Panc1 (cell line): Measurements from ENCODE around the gene TMEM50B. TPM values are rescaled to one million over a fixed set of nuclear protein-coding genes. Genes with fewer than 3 reads are reported as not detected.

Experiments used
- ATAC-seq: fragments of 200-7000 bp; cut with Tn5 transposase; 2 replicates; pipeline ENCODE4 v1.9.1; 2020; ENCODE audit warnings: mild to moderate bottlenecking, moderate library complexity
- BruUV-seq: library from RNA; stranded (reverse); fragments of 400-500 nt; replicated peaks from 2 replicates; lab custom pipeline; 2021; lab: Mats Ljungman, UMichigan
- CTCF ChIA-PET: fragments of 300-600 bp; sonication (Branson Sonifier 250); formaldehyde crosslinking; loops from one replicate; lab custom pipeline; 2022; ENCODE audit warnings: antibody characterized with exemption; lab: Charles Lee
- POLR2A ChIA-PET: fragments of 300-600 bp; sonication (Branson Sonifier 250); formaldehyde crosslinking; loops from one replicate; lab custom pipeline; 2022; ENCODE audit warnings: antibody characterized with exemption; lab: Charles Lee
- DNase-seq: peaks from one replicate; pipeline ENCODE4 v3.0.0-alpha.2; 2010; ENCODE audit warnings: low read depth, low spot score
- H3K27ac ChIP-seq: 2 replicates; pipeline ENCODE4 v1.5.1; 2011; ENCODE audit warnings: mild to moderate bottlenecking, low read length, inconsistent platforms
- H3K27me3 ChIP-seq: fragments of 200-500 bp; sonication (Bioruptor generic); 2 replicates; pipeline ENCODE4 v1.6.0; 2014; ENCODE audit warnings: low read length, inconsistent platforms; ENCODE audit not compliant: control insufficient read depth, insufficient read depth
- H3K36me3 ChIP-seq: fragments of 200-500 bp; sonication (Bioruptor generic); 2 replicates; pipeline ENCODE4 v1.5.1; 2014; ENCODE audit warnings: inconsistent platforms, mild to moderate bottlenecking, low read length, moderate library complexity; ENCODE audit not compliant: control insufficient read depth, insufficient read depth
- H3K4me1 ChIP-seq: 2 replicates; pipeline ENCODE4 v1.5.1; 2011; ENCODE audit warnings: inconsistent platforms, mild to moderate bottlenecking, low read length, moderate library complexity; ENCODE audit not compliant: control insufficient read depth, insufficient read depth
- H3K4me3 ChIP-seq, 2 experiments: 2 replicates each; pipeline ENCODE4 v1.5.1; 2011 to 2012; ENCODE audit warnings: low read depth in 2 of 2, low read length in 2 of 2, mild to moderate bottlenecking in 2 of 2, inconsistent platforms in 1 of 2, moderate library complexity in 1 of 2
- H3K9me3 ChIP-seq: fragments of 200-500 bp; sonication (Bioruptor generic); 2 replicates; pipeline ENCODE4 v1.5.1; 2014; ENCODE audit warnings: low read depth, mild to moderate bottlenecking, inconsistent platforms, low read length, moderate library complexity; ENCODE audit not compliant: control insufficient read depth, insufficient read depth
- POLR2AphosphoS5 ChIP-seq: IDR thresholded peaks from 2 replicates; pipeline ENCODE4 v1.6.1; 2012; ENCODE audit warnings: mild to moderate bottlenecking, low read depth, low read length, moderate library complexity
- REST ChIP-seq, 2 experiments: IDR thresholded peaks; 2 replicates each; pipeline ENCODE4 v1.6.1; 2011 to 2012; ENCODE audit warnings: low read depth in 2 of 2, control low read depth in 1 of 2, low read length in 1 of 2, mild to moderate bottlenecking in 1 of 2, moderate library complexity in 1 of 2; ENCODE audit not compliant: insufficient read depth in 1 of 2
- SIN3A ChIP-seq: IDR thresholded peaks from 2 replicates; pipeline ENCODE4 v1.6.1; 2012; ENCODE audit warnings: low read depth, mild to moderate bottlenecking, low read length, moderate library complexity, borderline replicate concordance; ENCODE audit not compliant: insufficient read depth
- TCF7L2 ChIP-seq: IDR thresholded peaks from 2 replicates; pipeline ENCODE4 v1.6.1; 2011; ENCODE audit warnings: mild to moderate bottlenecking, low read depth, low read length, inconsistent platforms
- in situ Hi-C: cut with HindIII; loops from 2 replicates; pipeline ENCODE4 v1.10.0; 2016; ENCODE audit warnings: low sequenced_read_pairs, low pct_unique_long_range_greater_than_20kb
- intact Hi-C: fragments of 100-400 bp; cut with micrococcal nuclease; formaldehyde crosslinking; loops from one replicate; pipeline ENCODE4 v1.10.0; 2022; ENCODE audit not compliant: unreplicated experiment
- total RNA-seq: library from RNA; stranded (reverse); gene quantifications from one replicate; pipeline ENCODE4 v1.2.1, GENCODE V29; 2021; ENCODE audit not compliant: unreplicated experiment
- TF ChIP-seq, protein P1 (sequence below): fragments of 450-650 bp; IDR thresholded peaks from 2 replicates; pipeline ENCODE4 v1.5.1; 2017; ENCODE audit warnings: mild to moderate bottlenecking

Gene TMEM50B
- total RNA-seq, 1 experiment from 2014 or later = 18.5 TPM

- Histone ChIP-seq H3K27ac (peak overlapping the region; percentile 54; the same call in 1 of the 2 replicates), H3K4me1 (no peaks in the 10 kb centered on the region; the same call in 1 of the 2 replicates), H3K27me3 (no peaks in the 10 kb centered on the region), H3K36me3 (no peaks in the 10 kb centered on the region; the same call in 1 of the 2 replicates), H3K4me3 (peak overlapping the region; percentile 74 to 80), H3K9me3 (no peaks in the 10 kb centered on the region)
- ChIA-PET POLR2A (no interaction called here), CTCF (no interaction called here)
- ATAC-seq (no peak), DNase-seq (no peak)
- no TSS peak for BruUV-seq
- intact Hi-C loops (no loop called here), in situ Hi-C loops (no loop called here)
- TF ChIP-seq TCF7L2 (no peak), SIN3A (no peak), POLR2AphosphoS5 (no peak), REST (IDR thresholded peaks at IDR 0.05; ENCODE audit: insufficient read depth in 1 of 2, low read depth in 2 of 2, low read length in 1 of 2) (no peak)
- TF ChIP-seq, protein P1, sequence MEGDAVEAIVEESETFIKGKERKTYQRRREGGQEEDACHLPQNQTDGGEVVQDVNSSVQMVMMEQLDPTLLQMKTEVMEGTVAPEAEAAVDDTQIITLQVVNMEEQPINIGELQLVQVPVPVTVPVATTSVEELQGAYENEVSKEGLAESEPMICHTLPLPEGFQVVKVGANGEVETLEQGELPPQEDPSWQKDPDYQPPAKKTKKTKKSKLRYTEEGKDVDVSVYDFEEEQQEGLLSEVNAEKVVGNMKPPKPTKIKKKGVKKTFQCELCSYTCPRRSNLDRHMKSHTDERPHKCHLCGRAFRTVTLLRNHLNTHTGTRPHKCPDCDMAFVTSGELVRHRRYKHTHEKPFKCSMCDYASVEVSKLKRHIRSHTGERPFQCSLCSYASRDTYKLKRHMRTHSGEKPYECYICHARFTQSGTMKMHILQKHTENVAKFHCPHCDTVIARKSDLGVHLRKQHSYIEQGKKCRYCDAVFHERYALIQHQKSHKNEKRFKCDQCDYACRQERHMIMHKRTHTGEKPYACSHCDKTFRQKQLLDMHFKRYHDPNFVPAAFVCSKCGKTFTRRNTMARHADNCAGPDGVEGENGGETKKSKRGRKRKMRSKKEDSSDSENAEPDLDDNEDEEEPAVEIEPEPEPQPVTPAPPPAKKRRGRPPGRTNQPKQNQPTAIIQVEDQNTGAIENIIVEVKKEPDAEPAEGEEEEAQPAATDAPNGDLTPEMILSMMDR = no peak
Measured at GRCh38 chr21:33478182-33478581, 1.6 kb downstream of the TMEM50B start.

- ATAC-seq = no peak
- in situ Hi-C loops = no loop called here
Measured at GRCh38 chr21:33477066-33477465, 2.7 kb downstream of the TMEM50B start.

More at GRCh38 chr21:33477066-33477465, 2.7 kb downstream of the TMEM50B start:
- DNase-seq = no peak
- TF ChIP-seq, protein P1 = no peak
- TF ChIP-seq SIN3A (no peak), TCF7L2 (no peak), POLR2AphosphoS5 (no peak), REST (IDR thresholded peaks at IDR 0.05; ENCODE audit: insufficient read depth in 1 of 2, low read depth in 2 of 2, low read length in 1 of 2) (no peak)
- no peak overlapping the region for H3K27ac ChIP-seq
- no peaks in the 10 kb centered on the region for H3K9me3 ChIP-seq
- POLR2A ChIA-PET = no interaction called here
- H3K4me1 ChIP-seq = no peaks in the 10 kb centered on the region; the same call in 1 of the 2 replicates
- no peaks in the 10 kb centered on the region; the same call in 1 of the 2 replicates for H3K36me3 ChIP-seq
- CTCF ChIA-PET = no interaction called here
- no peak overlapping the region for H3K4me3 ChIP-seq
- BruUV-seq = no TSS peak
- H3K27me3 ChIP-seq = no peaks in the 10 kb centered on the region
- intact Hi-C loops = no loop called here
